PC-9 (cell line): ENCODE data around the gene HSPB7. TPM values are rescaled to one million over a fixed set of nuclear protein-coding genes. Genes with fewer than 3 reads are reported as not detected.

ENCODE experiments used
- BruUV-seq: library from RNA; stranded (reverse); fragments of 400-500 nt; replicated peaks from 2 replicates; lab custom pipeline; 2021; lab: Mats Ljungman, UMichigan
- CTCF ChIA-PET: fragments of 300-600 bp; sonication (Branson Sonifier 250); formaldehyde crosslinking; loops from one replicate; lab custom pipeline; 2022; ENCODE audit warnings: antibody characterized with exemption; lab: Charles Lee
- POLR2A ChIA-PET: fragments of 300-600 bp; sonication (Branson Sonifier 250); formaldehyde crosslinking; loops from one replicate; lab custom pipeline; 2022; ENCODE audit warnings: antibody characterized with exemption; ENCODE audit not compliant: unreplicated experiment; lab: Charles Lee
- DNase-seq, 2 experiments: peaks; one replicate each; pipeline versions ENCODE4 v3.0.0 to v3.0.0-alpha.2; 2015 to 2022; ENCODE audit warnings: mixed read lengths in 1 of 2
- H2AFZ ChIP-seq: fragments of 200-600 bp; sonication (generic); 2 replicates; pipeline ENCODE4 v1.8.1; 2017; ENCODE audit warnings: antibody characterized with exemption
- H3F3A ChIP-seq: fragments of 200-600 bp; sonication (generic); 2 replicates; pipeline ENCODE4 v1.8.1; 2017; ENCODE audit warnings: antibody characterized with exemption, mild to moderate bottlenecking, low read depth; ENCODE audit not compliant: insufficient read depth
- H3K27ac ChIP-seq: fragments of 200-600 bp; sonication (generic); 2 replicates; pipeline ENCODE4 v1.6.1; 2016; ENCODE audit warnings: mixed run types
- H3K27me3 ChIP-seq: fragments of 200-600 bp; sonication (generic); 2 replicates; pipeline ENCODE4 v1.6.1; 2016; ENCODE audit warnings: low read depth, mixed run types; ENCODE audit not compliant: insufficient read depth
- H3K36me3 ChIP-seq: fragments of 200-600 bp; sonication (generic); 2 replicates; pipeline ENCODE4 v1.6.1; 2016; ENCODE audit warnings: low read depth, mixed run types
- H3K4me1 ChIP-seq: fragments of 200-600 bp; sonication (generic); replicated peaks from 2 replicates; pipeline ENCODE4 v1.6.1; 2016; ENCODE audit warnings: mixed run types; ENCODE audit not compliant: insufficient read depth
- H3K4me2 ChIP-seq: fragments of 200-600 bp; sonication (generic); 2 replicates; pipeline ENCODE4 v1.6.1; 2017; ENCODE audit warnings: mixed run types
- H3K4me3 ChIP-seq: fragments of 200-600 bp; sonication (generic); 2 replicates; pipeline ENCODE4 v1.6.1; 2016; ENCODE audit warnings: mixed run types
- H3K79me2 ChIP-seq: fragments of 200-600 bp; sonication (generic); 2 replicates; pipeline ENCODE4 v1.6.1; 2017; ENCODE audit warnings: low read depth, mixed run types
- H3K9me2 ChIP-seq: fragments of 200-600 bp; sonication (generic); 2 replicates; pipeline ENCODE4 v1.8.1; 2017; ENCODE audit warnings: mild to moderate bottlenecking; ENCODE audit not compliant: insufficient read depth
- H3K9me3 ChIP-seq: fragments of 200-600 bp; sonication (generic); 2 replicates; pipeline ENCODE4 v1.8.1; 2016; ENCODE audit warnings: low read depth; ENCODE audit not compliant: insufficient read depth
- H4K20me1 ChIP-seq: fragments of 200-600 bp; sonication (generic); 2 replicates; pipeline ENCODE4 v1.8.1; 2017; ENCODE audit not compliant: insufficient read depth
- EZH2 ChIP-seq: fragments of 200-600 bp; sonication (generic); IDR thresholded peaks from 2 replicates; pipeline ENCODE4 v1.8.0; 2017; ENCODE audit warnings: antibody characterized with exemption, low read depth
- intact Hi-C: fragments of 100-400 bp; cut with micrococcal nuclease; formaldehyde crosslinking; loops from one replicate; pipeline ENCODE4 v1.10.0; 2022; ENCODE audit not compliant: unreplicated experiment
- total RNA-seq: library from RNA; stranded (reverse); gene quantifications from 2 replicates; pipeline ENCODE4 v1.2.3, GENCODE V29; 2021
- TF ChIP-seq, protein P1 (sequence below): fragments of 200-600 bp; sonication (generic); conservative IDR thresholded peaks from 2 replicates; pipeline ENCODE4 v1.6.1; 2017; ENCODE audit warnings: mixed run types, antibody characterized with exemption, mild to moderate bottlenecking, moderate library complexity

HSPB7 gene
- total RNA-seq, 1 experiment from 2014 or later = not detected

DNA sequence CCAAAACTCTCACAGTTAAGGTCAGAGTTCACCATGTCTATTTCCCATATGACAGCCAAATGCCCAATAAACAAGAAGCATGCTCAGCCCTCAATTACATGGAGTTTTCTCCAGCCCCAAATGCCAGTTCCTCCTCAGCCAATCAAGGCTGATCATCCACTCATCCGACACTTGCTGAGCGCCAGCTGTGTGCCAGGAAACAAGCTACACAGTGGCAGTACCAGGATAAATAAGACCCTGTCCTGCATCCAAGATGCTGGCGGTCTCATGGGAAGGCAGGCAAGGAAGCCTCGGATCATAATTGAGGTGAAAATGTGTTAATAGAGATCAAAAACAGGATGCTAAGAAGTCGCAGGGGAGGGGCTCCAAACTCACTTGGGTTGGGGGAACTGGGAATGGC is 49.7 kb downstream of the HSPB7 start:
- no peaks in the 10 kb centered on the region for H3K4me1 ChIP-seq
- H3K4me2 ChIP-seq = no peak overlapping the region
- H3F3A ChIP-seq = no peaks in the 10 kb centered on the region
- H3K36me3 ChIP-seq = no peaks in the 10 kb centered on the region
- intact Hi-C loops = no loop called here
- H3K9me3 ChIP-seq = no peaks in the 10 kb centered on the region
- DNase-seq = no peak
- no peaks in the 10 kb centered on the region for H4K20me1 ChIP-seq
- POLR2A ChIA-PET = no interaction called here
- no peak overlapping the region for H3K4me3 ChIP-seq
- no TSS peak for BruUV-seq
- H3K79me2 ChIP-seq = no peaks in the 10 kb centered on the region
- CTCF ChIA-PET = no interaction called here
- no peaks in the 10 kb centered on the region for H3K9me2 ChIP-seq
- no peak overlapping the region for H3K27ac ChIP-seq
- H2AFZ ChIP-seq = no peak overlapping the region
- H3K27me3 ChIP-seq = no peaks in the 10 kb centered on the region
- TF ChIP-seq, protein P1, sequence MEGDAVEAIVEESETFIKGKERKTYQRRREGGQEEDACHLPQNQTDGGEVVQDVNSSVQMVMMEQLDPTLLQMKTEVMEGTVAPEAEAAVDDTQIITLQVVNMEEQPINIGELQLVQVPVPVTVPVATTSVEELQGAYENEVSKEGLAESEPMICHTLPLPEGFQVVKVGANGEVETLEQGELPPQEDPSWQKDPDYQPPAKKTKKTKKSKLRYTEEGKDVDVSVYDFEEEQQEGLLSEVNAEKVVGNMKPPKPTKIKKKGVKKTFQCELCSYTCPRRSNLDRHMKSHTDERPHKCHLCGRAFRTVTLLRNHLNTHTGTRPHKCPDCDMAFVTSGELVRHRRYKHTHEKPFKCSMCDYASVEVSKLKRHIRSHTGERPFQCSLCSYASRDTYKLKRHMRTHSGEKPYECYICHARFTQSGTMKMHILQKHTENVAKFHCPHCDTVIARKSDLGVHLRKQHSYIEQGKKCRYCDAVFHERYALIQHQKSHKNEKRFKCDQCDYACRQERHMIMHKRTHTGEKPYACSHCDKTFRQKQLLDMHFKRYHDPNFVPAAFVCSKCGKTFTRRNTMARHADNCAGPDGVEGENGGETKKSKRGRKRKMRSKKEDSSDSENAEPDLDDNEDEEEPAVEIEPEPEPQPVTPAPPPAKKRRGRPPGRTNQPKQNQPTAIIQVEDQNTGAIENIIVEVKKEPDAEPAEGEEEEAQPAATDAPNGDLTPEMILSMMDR = no peak
- TF ChIP-seq EZH2 = no peak

DNA sequence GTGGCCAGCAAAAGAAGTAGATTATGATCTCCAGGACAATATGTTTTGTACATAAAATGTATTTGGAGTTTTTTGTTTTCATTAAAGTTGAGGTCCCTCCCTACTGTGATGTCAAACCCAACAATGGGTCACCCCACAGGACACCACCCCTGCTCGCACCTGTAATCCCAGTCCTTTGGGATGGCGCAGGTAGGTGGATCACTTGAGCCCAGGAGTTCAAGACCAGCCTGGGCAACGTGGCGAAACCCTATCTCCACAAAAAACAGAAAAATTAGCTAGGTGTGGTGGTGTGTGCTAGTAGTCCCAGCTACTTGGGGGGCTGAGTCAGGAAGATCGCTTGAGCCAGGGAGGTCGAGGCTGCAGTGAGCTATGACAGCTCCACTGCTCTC is 50.9 kb downstream of the HSPB7 start:
- DNase-seq = no peak
- ChIA-PET POLR2A (no interaction called here), CTCF (interaction anchor here (0.7 kb wide), 1 partner anchor 115 kb away, joined by 3 read pairs; no protein-coding TSS in a partner anchor)
- Histone ChIP-seq H3K36me3 (no peaks in the 10 kb centered on the region), H2AFZ (no peak overlapping the region), H3K79me2 (no peaks in the 10 kb centered on the region), H3K27ac (no peak overlapping the region), H3K27me3 (no peaks in the 10 kb centered on the region), H3K9me2 (no peaks in the 10 kb centered on the region), H3F3A (no peaks in the 10 kb centered on the region), H4K20me1 (no peaks in the 10 kb centered on the region), H3K4me2 (no peak overlapping the region), H3K9me3 (no peaks in the 10 kb centered on the region), H3K4me1 (no peaks in the 10 kb centered on the region), H3K4me3 (no peak overlapping the region)
- TF ChIP-seq, protein P1 = no peak
- TF ChIP-seq EZH2 = no peak
- intact Hi-C loops = no loop called here
- no TSS peak for BruUV-seq

DNA sequence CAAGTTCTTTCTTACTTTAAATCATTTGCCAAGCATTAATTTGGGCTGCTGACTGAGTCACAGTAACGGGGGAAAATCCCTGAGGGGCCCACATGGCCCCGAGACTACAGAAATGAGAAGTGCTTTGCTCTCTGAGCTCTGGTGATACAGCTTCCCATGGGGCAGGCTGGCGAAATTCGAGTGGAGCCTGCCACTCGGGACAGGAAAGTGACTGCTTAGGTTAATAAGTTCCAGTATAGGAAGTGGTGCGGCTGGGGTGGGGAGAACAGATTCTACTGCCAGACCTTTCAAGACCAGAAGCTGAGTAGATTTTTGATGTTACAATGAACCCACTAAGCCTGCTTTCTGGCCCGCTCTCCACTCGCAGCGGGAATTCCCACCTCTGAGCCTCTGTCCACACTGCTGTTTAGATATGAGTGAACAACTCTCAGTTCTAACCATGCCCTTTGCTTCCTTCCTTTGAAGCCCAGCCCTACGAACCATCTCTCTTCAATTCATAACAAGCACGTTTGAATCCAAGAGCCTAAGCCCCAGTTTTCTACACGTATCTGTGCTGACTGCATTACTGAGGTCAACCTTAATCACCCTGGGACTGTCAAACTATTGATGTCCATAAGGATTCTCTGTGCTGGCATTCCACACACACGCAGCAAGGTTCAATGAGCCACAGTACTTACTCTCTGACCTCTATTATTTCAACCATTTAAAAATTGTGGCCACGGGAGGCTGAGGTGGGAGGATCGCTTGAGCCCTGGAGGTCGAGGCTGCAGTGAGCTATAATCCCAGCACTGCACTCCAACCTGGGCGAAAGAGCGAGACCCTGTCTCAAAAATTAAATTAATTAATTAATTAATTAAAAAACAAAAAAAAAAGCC is 51.5 kb downstream of the HSPB7 start:
- POLR2A ChIA-PET = no interaction called here
- H3K4me3 ChIP-seq = no peak overlapping the region
- DNase-seq = no peak
- H3K4me1 ChIP-seq = no peaks in the 10 kb centered on the region
- H3K36me3 ChIP-seq = no peaks in the 10 kb centered on the region
- H3K79me2 ChIP-seq = no peaks in the 10 kb centered on the region
- no peak overlapping the region for H3K4me2 ChIP-seq
- no TSS peak for BruUV-seq
- no peak for TF ChIP-seq EZH2
- TF ChIP-seq, protein P1 = no peak
- no peaks in the 10 kb centered on the region for H4K20me1 ChIP-seq
- H2AFZ ChIP-seq = no peak overlapping the region
- H3K27ac ChIP-seq = no peak overlapping the region
- intact Hi-C loops = no loop called here
- H3K27me3 ChIP-seq = no peaks in the 10 kb centered on the region
- H3F3A ChIP-seq = no peaks in the 10 kb centered on the region
- no peaks in the 10 kb centered on the region for H3K9me2 ChIP-seq
- no peaks in the 10 kb centered on the region for H3K9me3 ChIP-seq
- CTCF ChIA-PET = interaction anchor here (0.7 kb wide), 1 partner anchor 116 kb away, joined by 3 read pairs; no protein-coding TSS in a partner anchor
